H1 (cell line): Measurements from ENCODE around the gene SIGLEC10. TPM values are rescaled to one million over a fixed set of nuclear protein-coding genes. Genes with fewer than 3 reads are reported as not detected.

Experiments
- CTCF ChIA-PET: fragments of 300-600 bp; sonication (Branson Sonifier 250); formaldehyde crosslinking; loops from one replicate; lab custom pipeline; 2021; ENCODE audit not compliant: partially characterized antibody; lab: Charles Lee
- POLR2A ChIA-PET: fragments of 300-600 bp; sonication (Branson Sonifier 250); formaldehyde crosslinking; loops from one replicate; lab custom pipeline; 2021; ENCODE audit warnings: inconsistent platforms; ENCODE audit not compliant: partially characterized antibody; lab: Charles Lee
- DNase-seq, 2 experiments: peaks; one replicate each; pipeline versions ENCODE4 v3.0.0 to v3.0.0-alpha.2; 2010 to 2022; ENCODE audit warnings: low spot score in 2 of 2, low read depth in 1 of 2, mixed read lengths in 1 of 2
- FAIRE-seq: peaks from 2 replicates; lab custom pipeline; 2011; peaks lifted over from hg19 to GRCh38; lab: Jason Lieb, UNC
- H2AFZ ChIP-seq: 2 replicates; pipeline ENCODE4 v1.8.1; 2012; ENCODE audit warnings: low read length, inconsistent platforms
- H2AK5ac ChIP-seq: 2 replicates; pipeline ENCODE4 v1.6.1; 2013; ENCODE audit warnings: low read depth, low read length
- H2BK120ac ChIP-seq: replicated peaks from 2 replicates; pipeline ENCODE3; 2013; ENCODE audit warnings: low read depth, low read length, inconsistent platforms
- H2BK12ac ChIP-seq: 2 replicates; pipeline ENCODE4 v1.6.1; 2013; ENCODE audit warnings: low read depth, low read length
- H2BK15ac ChIP-seq: 2 replicates; pipeline ENCODE4 v1.6.1; 2013; ENCODE audit warnings: low read length
- H2BK20ac ChIP-seq: 2 replicates; pipeline ENCODE4 v1.6.1; 2013; ENCODE audit warnings: low read length
- H2BK5ac ChIP-seq: 2 replicates; pipeline ENCODE4 v1.6.1; 2013; ENCODE audit warnings: low read depth, low read length
- H3K14ac ChIP-seq: 2 replicates; pipeline ENCODE4 v1.6.1; 2013; ENCODE audit warnings: inconsistent platforms; ENCODE audit not compliant: insufficient read length
- H3K18ac ChIP-seq: 2 replicates; pipeline ENCODE4 v1.6.1; 2013; ENCODE audit warnings: low read length; ENCODE audit errors: extremely low read depth
- H3K23ac ChIP-seq: 2 replicates; pipeline ENCODE4 v1.6.1; 2013; ENCODE audit warnings: inconsistent platforms; ENCODE audit not compliant: insufficient read length
- H3K23me2 ChIP-seq: 2 replicates; pipeline ENCODE4 v1.6.1; 2013; ENCODE audit warnings: low read depth, low read length
- H3K27ac ChIP-seq: 2 replicates; pipeline ENCODE4 v1.6.1; 2011; ENCODE audit warnings: low read depth, low read length, inconsistent platforms
- H3K27me3 ChIP-seq, 4 experiments: replicated peaks in 1 of 4; 1 replicate in 1 of 4; 2 replicates in 3 of 4; pipeline versions ENCODE4 v1.6.1 to v1.8.1; 2011 to 2013; ENCODE audit warnings: low read length in 3 of 4, mild to moderate bottlenecking in 3 of 4, inconsistent platforms in 2 of 4, mixed read lengths in 2 of 4, moderate library complexity in 1 of 4; ENCODE audit not compliant: control insufficient read depth in 3 of 4, insufficient read depth in 3 of 4; ENCODE audit errors: extremely low read depth in 1 of 4
- H3K36me3 ChIP-seq, 4 experiments: 2 replicates each; pipeline versions ENCODE4 v1.6.1 to v1.8.1; 2011 to 2013; ENCODE audit warnings: mild to moderate bottlenecking in 4 of 4, low read length in 3 of 4, moderate library complexity in 2 of 4, control low read depth in 1 of 4, inconsistent platforms in 1 of 4; ENCODE audit not compliant: insufficient read depth in 4 of 4, control insufficient read depth in 2 of 4
- H3K4ac ChIP-seq: replicated peaks from 2 replicates; pipeline ENCODE3; 2013; ENCODE audit warnings: low read length, low read depth, mixed read lengths, inconsistent platforms; ENCODE audit not compliant: insufficient read length
- H3K4me1 ChIP-seq, 4 experiments: replicated peaks in 1 of 4; 1 replicate in 1 of 4; 2 replicates in 3 of 4; pipeline versions ENCODE4 v1.6.1 to v1.8.1; 2011 to 2013; ENCODE audit warnings: low read length in 3 of 4, inconsistent platforms in 2 of 4, mixed read lengths in 1 of 4; ENCODE audit not compliant: insufficient read depth in 4 of 4, control insufficient read depth in 3 of 4
- H3K4me2 ChIP-seq, 2 experiments: 2 replicates each; pipeline versions ENCODE4 v1.6.1 to v1.8.1; 2011 to 2013; ENCODE audit warnings: low read depth in 2 of 2, low read length in 2 of 2, control low read depth in 1 of 2, inconsistent platforms in 1 of 2, mild to moderate bottlenecking in 1 of 2; ENCODE audit not compliant: insufficient read depth in 1 of 2
- H3K4me3 ChIP-seq, 4 experiments: fragments of 200-600, 300-600 bp in 1 of 4; sonication (generic), shearing (Covaris generic), sonication (Bioruptor Twin) in 1 of 4; 2 replicates each; pipeline versions ENCODE4 v1.5.1 to v1.8.1; 2011 to 2016; ENCODE audit warnings: low read length in 4 of 4, low read depth in 3 of 4, control low read depth in 2 of 4, inconsistent platforms in 2 of 4, mild to moderate bottlenecking in 2 of 4, mixed read lengths in 1 of 4, moderate library complexity in 1 of 4; ENCODE audit not compliant: insufficient read depth in 2 of 4; ENCODE audit errors: extremely low read depth in 1 of 4
- H3K56ac ChIP-seq: replicated peaks from 2 replicates; pipeline ENCODE3; 2013; ENCODE audit warnings: low read depth, mild to moderate bottlenecking, mixed read lengths, low read length, inconsistent platforms; ENCODE audit not compliant: insufficient read length
- H3K79me1 ChIP-seq: 2 replicates; pipeline ENCODE4 v1.6.1; 2013; ENCODE audit warnings: low read depth, low read length, control low read depth
- H3K79me2 ChIP-seq, 2 experiments: 2 replicates each; pipeline versions ENCODE4 v1.6.1 to v1.8.1; 2012 to 2013; ENCODE audit warnings: low read length in 2 of 2, mild to moderate bottlenecking in 2 of 2, inconsistent platforms in 1 of 2; ENCODE audit not compliant: insufficient read depth in 2 of 2, control insufficient read depth in 1 of 2
- H3K9ac ChIP-seq, 4 experiments: replicated peaks in 1 of 4; 1 replicate in 1 of 4; 2 replicates in 3 of 4; pipeline versions ENCODE4 v1.6.1 to v1.8.1; 2011 to 2013; ENCODE audit warnings: low read depth in 3 of 4, low read length in 3 of 4, control low read depth in 2 of 4, mild to moderate bottlenecking in 2 of 4, moderate library complexity in 2 of 4, inconsistent platforms in 1 of 4; ENCODE audit errors: extremely low read depth in 1 of 4
- H3K9me3 ChIP-seq, 2 experiments: 2 replicates each; pipeline versions ENCODE4 v1.6.1 to v1.8.1; 2012 to 2013; ENCODE audit warnings: mild to moderate bottlenecking in 2 of 2, moderate library complexity in 2 of 2, control low read depth in 1 of 2, inconsistent platforms in 1 of 2, low read depth in 1 of 2, low read length in 1 of 2, mixed read lengths in 1 of 2; ENCODE audit not compliant: insufficient read depth in 2 of 2
- H4K20me1 ChIP-seq, 2 experiments: replicated peaks in 1 of 2; 2 replicates each; pipeline versions ENCODE3 to v1.8.1; 2011 to 2013; ENCODE audit warnings: inconsistent platforms in 2 of 2, low read length in 2 of 2, mild to moderate bottlenecking in 1 of 2; ENCODE audit not compliant: insufficient read depth in 2 of 2, control insufficient read depth in 1 of 2
- H4K5ac ChIP-seq: 2 replicates; pipeline ENCODE4 v1.6.1; 2013; ENCODE audit warnings: low read length, low read depth, mixed read lengths, inconsistent platforms; ENCODE audit not compliant: insufficient read length
- H4K8ac ChIP-seq: 2 replicates; pipeline ENCODE4 v1.8.0; 2013; ENCODE audit warnings: mild to moderate bottlenecking, moderate library complexity, low read length, inconsistent platforms; ENCODE audit not compliant: insufficient read depth; ENCODE audit errors: extremely low read depth
- H4K91ac ChIP-seq: replicated peaks from 2 replicates; pipeline ENCODE3; 2013; ENCODE audit warnings: low read length, mixed read lengths, inconsistent platforms; ENCODE audit not compliant: insufficient read length
- BCL11A ChIP-seq, 2 experiments: IDR thresholded peaks; one replicate each; pipeline ENCODE4 v1.6.1; 2011; ENCODE audit warnings: low read depth in 2 of 2, low read length in 2 of 2, mild to moderate bottlenecking in 2 of 2
- CEBPB ChIP-seq: IDR thresholded peaks from 2 replicates; pipeline ENCODE4 v1.6.1; 2012; ENCODE audit warnings: low read depth, low read length
- CHD1 ChIP-seq: IDR thresholded peaks from 2 replicates; pipeline ENCODE4 v1.6.1; 2012; ENCODE audit warnings: low read depth, low read length, improper control_type of control experiment
- CTCF ChIP-seq, 3 experiments: IDR thresholded peaks; 1 replicate in 2 of 3; 2 replicates in 1 of 3; pipeline versions ENCODE4 v1.5.1 to v1.6.1; 2011; ENCODE audit warnings: low read length in 3 of 3, mild to moderate bottlenecking in 3 of 3, inconsistent platforms in 2 of 3, low read depth in 1 of 3, moderate library complexity in 1 of 3; ENCODE audit not compliant: insufficient read depth in 1 of 3; ENCODE audit errors: control extremely low read depth in 1 of 3
- HDAC6 ChIP-seq: IDR thresholded peaks from one replicate; pipeline ENCODE4 v1.7.1; 2012; ENCODE audit warnings: low read depth, mild to moderate bottlenecking, inconsistent platforms, low read length, moderate library complexity
- KDM4A ChIP-seq: IDR thresholded peaks from one replicate; pipeline ENCODE4 v1.7.1; 2012; ENCODE audit warnings: low read depth, mild to moderate bottlenecking, moderate library complexity, low read length, inconsistent platforms; ENCODE audit not compliant: severe bottlenecking
- NRF1 ChIP-seq: IDR thresholded peaks from 2 replicates; pipeline ENCODE4 v1.6.1; 2011; ENCODE audit warnings: mild to moderate bottlenecking, low read depth, low read length, improper control_type of control experiment
- POLR2A ChIP-seq, 2 experiments: IDR thresholded peaks; 1 replicate in 1 of 2; 2 replicates in 1 of 2; pipeline ENCODE4 v1.6.1; 2011; ENCODE audit warnings: low read depth in 2 of 2, low read length in 2 of 2, mild to moderate bottlenecking in 2 of 2; ENCODE audit errors: control extremely low read depth in 1 of 2
- SAP30 ChIP-seq: fragments of 300-600 bp; sonication (generic); IDR thresholded peaks from 2 replicates; pipeline ENCODE4 v1.7.1; 2012; ENCODE audit warnings: low read length, moderate library complexity, mild to moderate bottlenecking, inconsistent platforms; ENCODE audit not compliant: insufficient read depth, insufficient replicate concordance
- SIRT6 ChIP-seq: IDR thresholded peaks from one replicate; pipeline ENCODE4 v1.7.1; 2012; ENCODE audit warnings: low read length, inconsistent platforms
- SP2 ChIP-seq: IDR thresholded peaks from 2 replicates; pipeline ENCODE4 v1.6.1; 2012; ENCODE audit warnings: mild to moderate bottlenecking, low read length, inconsistent platforms
- SP4 ChIP-seq: IDR thresholded peaks from 2 replicates; pipeline ENCODE4 v1.6.1; 2012; ENCODE audit warnings: low read length, inconsistent platforms
- WGBS, 2 experiments: shearing (Covaris generic) in 1 of 2; methylation state at CpG; one replicate each; pipeline versions ENCODE4 v1.1.6 to v1.1.7; 2013 to 2015; ENCODE audit warnings: low lambda C conversion rate in 2 of 2, mixed read lengths in 2 of 2, inconsistent platforms in 1 of 2, low coverage in 1 of 2, missing lambda C conversion rate in 1 of 2; ENCODE audit not compliant: insufficient replicate concordance in 2 of 2, insufficient coverage in 1 of 2, insufficient read length in 1 of 2; ENCODE audit errors: extremely low coverage in 1 of 2, missing lambda C conversion rate in 1 of 2; 5-methylcytosine and 5-hydroxymethylcytosine counted together
- polyA plus RNA-seq, 7 experiments: library from polyadenylated mRNA; depleted of rRNA in 3 of 7; stranded (reverse) in 5 of 7; unstranded in 2 of 7; fragments of >200 nt in 5 of 7; fragments of 200-250 nt in 2 of 7; gene quantifications; 1 replicate in 5 of 7; 2 replicates in 1 of 7; 4 replicates in 1 of 7; pipeline versions ENCODE4 v1.2.1 to v1.2.3, GENCODE V29; 2011 to 2013; ENCODE audit warnings: missing spikeins in 2 of 7, mixed read lengths in 2 of 7
- total RNA-seq: library from RNA; stranded (reverse); fragmentation: NEBNext Ultra II Directional; extraction: Animal tissue kit (Norgen Biotek cat#: 25700); gene quantifications from 2 replicates; pipeline ENCODE4 v1.2.1, GENCODE V29; 2021

The SIGLEC10 gene
- total and polyA plus RNA-seq, 2 of the 8 experiments (the other 6 are each of a cell fraction or from before 2014, with no cell fraction given) = 0.06 TPM; not detected in 1

GRCh38 chr19:51462681-51463080 lies 45.2 kb upstream of the SIGLEC10 start:
- Histone ChIP-seq H3K79me2 (no peaks in the 10 kb centered on the region), H4K91ac (no peak overlapping the region), H3K23ac (no peak overlapping the region), H3K9ac (no peak overlapping the region), H3K9me3 (peaks cover 29 to 31% of the 10 kb centered on the region in 2 experiments; a peak in 3 of 4 replicates), H2AFZ (no peak overlapping the region), H3K27ac (no peak overlapping the region), H3K56ac (no peak overlapping the region), H3K14ac (no peak overlapping the region), H2AK5ac (no peak overlapping the region), H4K20me1 (no peaks in the 10 kb centered on the region), H3K27me3 (no peaks in the 10 kb centered on the region), H2BK5ac (no peak overlapping the region), H3K4ac (no peak overlapping the region), H3K36me3 (no peaks in the 10 kb centered on the region), H2BK20ac (no peak overlapping the region), H4K5ac (no peak overlapping the region), H4K8ac (no peak overlapping the region; the same call in 1 of the 2 replicates), H3K4me2 (no peak overlapping the region), H2BK12ac (no peak overlapping the region), H2BK15ac (no peak overlapping the region), H3K23me2 (peaks cover 5% of the 10 kb centered on the region; the same call in 1 of the 2 replicates), H3K18ac (no peak overlapping the region), H2BK120ac (no peak overlapping the region), H3K4me1 (peaks cover 0 to 3% (median 0%) of the 10 kb centered on the region in 4 experiments; a peak in 1 of 7 replicates), H3K79me1 (no peaks in the 10 kb centered on the region), H3K4me3 (no peak overlapping the region)
- ChIA-PET POLR2A (no interaction called here), CTCF (interaction anchor here (1.0 to 3.7 kb wide), 3 partner anchors 11 to 41 kb away, joined by 3 to 22 read pairs (median 3); no protein-coding TSS in a partner anchor)
- FAIRE-seq (no peak), DNase-seq (no peak)
- TF ChIP-seq SAP30 (no peak), BCL11A (IDR thresholded peaks at IDR 0.05; ENCODE audit: low read depth in 2 of 2, low read length in 2 of 2) (no peak), HDAC6 (no peak), KDM4A (no peak), CHD1 (no peak), SIRT6 (no peak), SP2 (no peak), SP4 (no peak), CEBPB (no peak), POLR2A (IDR thresholded peaks at IDR 0.05; ENCODE audit: control extremely low read depth in 1 of 2, low read depth in 2 of 2, low read length in 2 of 2) (no peak), NRF1 (no peak), CTCF (IDR thresholded peaks at IDR 0.05; ENCODE audit: control extremely low read depth in 1 of 3, insufficient read depth in 1 of 3, low read depth in 1 of 3, low read length in 3 of 3) (no peak)
- WGBS, 2 experiments = 86% methylated on average over 10 of the region's 10 CpGs; no CpG with 5 or more reads in 1 of the 2 experiments
